Spleen (tissue), 11 donors: ENCODE data around the gene FILIP1. TPM values are rescaled to one million over a fixed set of nuclear protein-coding genes. Genes with fewer than 3 reads are reported as not detected.

Experiments
- DNase-seq: peaks from one replicate; pipeline ENCODE4 v3.0.0-alpha.2; 2020
- H3K27ac ChIP-seq, 8 donors: fragments of 200-600 bp; sonication (generic) in 7 of 8; 1 replicate in 4 of 8; 2 replicates in 4 of 8; pipeline versions ENCODE4 v1.5.0 to v1.8.0; 2016 to 2021; ENCODE audit warnings: inconsistent platforms in 4 of 8, mild to moderate bottlenecking in 4 of 8, moderate library complexity in 1 of 8
- H3K27me3 ChIP-seq, 7 donors: fragments of 200-600 bp; sonication (generic) in 6 of 7; replicated peaks in 1 of 7; 1 replicate in 4 of 7; 2 replicates in 3 of 7; pipeline versions ENCODE4 v1.5.0 to v1.8.0; 2016 to 2021; ENCODE audit warnings: inconsistent platforms in 3 of 7, mild to moderate bottlenecking in 1 of 7
- H3K36me3 ChIP-seq, 6 donors: fragments of 200-600 bp; sonication (generic) in 5 of 6; 1 replicate in 4 of 6; 2 replicates in 2 of 6; pipeline versions ENCODE4 v1.5.0 to v1.8.0; 2016 to 2021; ENCODE audit warnings: inconsistent platforms in 2 of 6
- H3K4me1 ChIP-seq, 6 donors: fragments of 200-600 bp; sonication (generic) in 5 of 6; 1 replicate in 3 of 6; 2 replicates in 3 of 6; pipeline versions ENCODE4 v1.5.0 to v1.8.0; 2016 to 2021; ENCODE audit warnings: inconsistent platforms in 3 of 6
- H3K4me3 ChIP-seq, 8 donors: fragments of 200-600 bp; sonication (generic) in 7 of 8; 1 replicate in 4 of 8; 2 replicates in 4 of 8; pipeline versions ENCODE4 v1.5.0 to v1.8.0; 2016 to 2021; ENCODE audit warnings: inconsistent platforms in 4 of 8, mild to moderate bottlenecking in 4 of 8, moderate library complexity in 2 of 8
- H3K9me3 ChIP-seq, 8 donors: fragments of 200-600 bp; sonication (generic) in 7 of 8; 1 replicate in 4 of 8; 2 replicates in 4 of 8; pipeline versions ENCODE4 v1.5.0 to v1.8.0; 2016 to 2021; ENCODE audit warnings: inconsistent platforms in 4 of 8
- CTCF ChIP-seq, 11 experiments: fragments of 200-600 bp in 7 of 11; fragments of 450-650 bp in 4 of 11; sonication (generic) in 4 of 11; IDR thresholded peaks in 8 of 11; conservative IDR thresholded peaks in 3 of 11; 1 replicate in 7 of 11; 2 replicates in 4 of 11; pipeline versions ENCODE4 v1.4.0 to v1.8.0; 2016 to 2021; ENCODE audit warnings: antibody characterized with exemption in 11 of 11, inconsistent platforms in 4 of 11, mild to moderate bottlenecking in 1 of 11
- POLR2A ChIP-seq, 3 donors: fragments of 450-650 bp; IDR thresholded peaks; one replicate each; pipeline ENCODE4 v1.5.1; 2017; ENCODE audit warnings: antibody characterized with exemption in 3 of 3, mild to moderate bottlenecking in 1 of 3
- POLR2AphosphoS5 ChIP-seq, 3 donors: sonication (generic); formaldehyde crosslinking; IDR thresholded peaks; one replicate each; pipeline ENCODE4 v1.5.1; 2017; ENCODE audit warnings: antibody characterized with exemption in 3 of 3
- WGBS, 5 donors: extraction: QIAGEN DNeasy Blood & Tissue Kit in 3 of 5; methylation state at CpG; one replicate each; pipeline versions ENCODE4 v1.1.5 to v1.1.7; 2013 to 2018; 5-methylcytosine and 5-hydroxymethylcytosine counted together
- intact Hi-C: fragments of 100-400 bp; cut with DNase I; formaldehyde crosslinking; loops from one replicate; pipeline ENCODE4 v1.15.0; 2023; ENCODE audit warnings: low total_unique reads
- polyA plus RNA-seq, 3 donors: library from polyadenylated mRNA; stranded (reverse); fragments of 200-250 nt; gene quantifications; one replicate each; pipeline ENCODE4 v1.2.1, GENCODE V29; 2013
- total RNA-seq, 7 donors: library from RNA; depleted of rRNA in 3 of 7; stranded (reverse); fragments of >200 nt in 3 of 7; fragmentation: NEBNext Ultra II Directional in 4 of 7; extraction: Animal tissue kit (Norgen Biotek cat#: 25700) in 4 of 7; gene quantifications; one replicate each; pipeline versions ENCODE4 v1.1.0 to v1.2.1, GENCODE V29; 2016 to 2021
- donor health status: healthy with polysubstance abuse.
- donor health status: DM: no; HTN: no; CAD: no; lungs with moderate emphysema.
- donor health status: DM: no; HTN: no; CAD: no.
- donor health status: Bipolar disorder and iron deficiency.
- donor health status: healthy.
- donor health status: DM: no; HTN: no; CAD: no.
- donor health status: DM: yes; HTN: yes; CAD: no.

FILIP1 gene
- total and polyA plus RNA-seq, 10 donors, result 0.11 to 0.59 (median 0.38) TPM

DNA sequence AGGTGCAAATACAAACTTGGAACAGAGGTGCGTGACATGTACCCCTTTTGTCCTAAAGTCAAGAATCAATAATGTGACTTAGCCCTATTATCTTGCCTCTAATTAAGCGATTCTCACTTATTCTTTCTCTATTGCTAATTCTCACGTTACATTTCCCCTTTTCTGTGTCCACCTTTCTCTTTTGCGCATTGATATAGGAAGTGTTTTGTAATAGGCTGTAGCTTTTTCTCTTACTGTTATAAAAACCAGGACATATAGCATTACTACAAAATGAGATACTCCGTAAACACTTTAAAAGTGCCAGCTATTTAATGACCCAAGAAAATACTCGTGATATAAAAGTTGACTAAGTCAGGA is 208.3 kb downstream of the FILIP1 start:
- Histone ChIP-seq H3K27me3 (no peaks in the 10 kb centered on the region), H3K36me3 (peaks cover 0 to 2% (median 0%) of the 10 kb centered on the region in 6 donors), H3K4me3 (peak overlapping the region; percentile 76 to 93 (median 86)), H3K27ac (peak overlapping the region; percentile 83 to 96 (median 94)), H3K4me1 (peaks cover 18 to 70% (median 61%) of the 10 kb centered on the region in 6 donors), H3K9me3 (no peaks in the 10 kb centered on the region)
- 0 to 3% (median 2%) methylated on average over 6 of the region's 6 CpGs for WGBS, 5 donors
- intact Hi-C loops, result no loop called here
- TF ChIP-seq POLR2A (IDR thresholded peaks at IDR 0.05) (no peak), CTCF (IDR thresholded peaks at IDR 0.05 in 8 of 11, conservative IDR thresholded peaks at IDR 0.05 in 3 of 11) (no peak), POLR2AphosphoS5 (IDR thresholded peaks at IDR 0.05) (no peak)
- no peak for DNase-seq

GRCh38 chr6:75284632-75285282 is 208.8 kb downstream of the FILIP1 start, which contains the start of gene TMEM30A:
TSS of gene TMEM30A (minus strand) at chr6:75284792. CDS start at chr6:75284638, 154 bp downstream.
- Histone ChIP-seq H3K27me3 (no peaks in the 10 kb centered on the region), H3K4me1 (peaks cover 19 to 75% (median 65%) of the 10 kb centered on the region in 6 donors), H3K9me3 (no peaks in the 10 kb centered on the region), H3K4me3 (peak within 1 kb of the TSS; percentile 76 to 93 (median 86)), H3K27ac (peak within 1 kb of the TSS; percentile 83 to 96 (median 94)), H3K36me3 (no peaks in the 10 kb centered on the region)
- peak; percentile 97 for DNase-seq
- 0 to 1% (median 0%) methylated on average over 54 to 55 of the region's 55 CpGs for WGBS, 5 donors
- TF ChIP-seq CTCF (IDR thresholded peaks at IDR 0.05 in 8 of 11, conservative IDR thresholded peaks at IDR 0.05 in 3 of 11) (peak in 4 of 11 experiments; percentile 5 to 48 (median 40)), POLR2AphosphoS5 (IDR thresholded peaks at IDR 0.05) (peak; percentile 99 to 100 (median 99)), POLR2A (IDR thresholded peaks at IDR 0.05) (peak in 1 of 3 donors; percentile 94)
- intact Hi-C loops, result no loop called here

- H3K4me1 ChIP-seq, result peaks cover 25 to 82% (median 72%) of the 10 kb centered on the region in 6 donors
- no peaks in the 10 kb centered on the region for H3K27me3 ChIP-seq
- H3K9me3 ChIP-seq, result no peaks in the 10 kb centered on the region
- intact Hi-C loops, result no loop called here
- peak overlapping the region; percentile 76 to 93 (median 86) for H3K4me3 ChIP-seq
- peak; percentile 53 for DNase-seq
- WGBS, 5 donors, result 0 to 2% (median 0%) methylated on average over 36 of the region's 36 CpGs
- no peak for TF ChIP-seq POLR2A (IDR thresholded peaks at IDR 0.05)
- no peak for TF ChIP-seq CTCF (IDR thresholded peaks at IDR 0.05 in 8 of 11, conservative IDR thresholded peaks at IDR 0.05 in 3 of 11)
- TF ChIP-seq POLR2AphosphoS5 (IDR thresholded peaks at IDR 0.05), result no peak
- no peaks in the 10 kb centered on the region for H3K36me3 ChIP-seq
- H3K27ac ChIP-seq, result peak overlapping the region; percentile 83 to 96 (median 94)
Measured at GRCh38 chr6:75283907-75284631, 209.5 kb downstream of the FILIP1 start.

DNA sequence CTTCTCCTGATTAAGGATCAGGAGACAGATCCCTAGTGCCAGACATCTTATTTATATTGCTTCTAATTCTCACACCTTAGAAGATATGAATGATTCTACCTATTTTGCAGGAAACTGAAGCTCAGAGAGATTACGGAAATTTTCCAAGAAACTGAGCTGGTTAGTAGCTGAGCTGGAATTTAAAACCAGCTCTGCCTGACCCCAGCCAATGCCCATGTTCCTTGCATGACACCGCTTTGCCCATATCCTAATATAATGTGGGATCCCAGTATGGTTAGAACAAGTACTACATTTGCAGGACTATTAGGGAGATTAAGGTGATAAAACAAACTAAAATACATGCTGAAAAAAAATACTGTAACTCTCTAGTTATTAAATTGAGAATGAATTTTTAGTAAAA is 210.9 kb downstream of the FILIP1 start:
- Histone ChIP-seq H3K27ac (no peak overlapping the region), H3K4me1 (peaks cover 32 to 87% (median 81%) of the 10 kb centered on the region in 6 donors), H3K27me3 (no peaks in the 10 kb centered on the region), H3K9me3 (no peaks in the 10 kb centered on the region), H3K4me3 (peak overlapping the region in 5 of 8 donors; percentile 78 to 91 (median 86)), H3K36me3 (no peaks in the 10 kb centered on the region)
- WGBS, 5 donors, result 66 to 81% (median 78%) methylated on average over 2 of the region's 2 CpGs
- DNase-seq, result no peak
- no peak for TF ChIP-seq CTCF (IDR thresholded peaks at IDR 0.05 in 8 of 11, conservative IDR thresholded peaks at IDR 0.05 in 3 of 11)
- no peak for TF ChIP-seq POLR2AphosphoS5 (IDR thresholded peaks at IDR 0.05)
- TF ChIP-seq POLR2A (IDR thresholded peaks at IDR 0.05), result no peak
- intact Hi-C loops, result no loop called here
